HCT116 (cell line): ENCODE results near the gene PPP2R5A.

ENCODE experiments used
- ELF1 ChIP-seq: IDR thresholded peaks from 2 replicates; pipeline ENCODE4 v1.6.1; 2012; ENCODE audit warnings: low read depth, borderline replicate concordance
- EZH2 ChIP-seq: fragments of 200-600 bp; sonication (generic); IDR thresholded peaks from 2 replicates; pipeline ENCODE4 v1.6.1; 2017; ENCODE audit warnings: antibody characterized with exemption, mixed run types
- EZH2phosphoT487 ChIP-seq: fragments of 200-600 bp; IDR thresholded peaks from 2 replicates; pipeline ENCODE4 v1.6.1; 2018; ENCODE audit warnings: antibody characterized with exemption, borderline replicate concordance
- JUND ChIP-seq: IDR thresholded peaks from 2 replicates; pipeline ENCODE4 v1.6.1; 2012
- POLR2A ChIP-seq: IDR thresholded peaks from 2 replicates; pipeline ENCODE4 v1.7.0; 2011; ENCODE audit warnings: borderline replicate concordance; ENCODE audit not compliant: insufficient read depth, insufficient read length; ENCODE audit errors: extremely low read depth
- POLR2AphosphoS5 ChIP-seq: IDR thresholded peaks from 2 replicates; pipeline ENCODE4 v1.6.1; 2011; ENCODE audit warnings: mild to moderate bottlenecking, low read depth, low read length, moderate library complexity
- SIN3A ChIP-seq: IDR thresholded peaks from 2 replicates; pipeline ENCODE4 v1.6.1; 2012; ENCODE audit warnings: low read depth
- SP1 ChIP-seq: IDR thresholded peaks from 2 replicates; pipeline ENCODE4 v1.6.1; 2012; ENCODE audit warnings: low read depth
- TCF7L2 ChIP-seq: IDR thresholded peaks from 2 replicates; pipeline ENCODE4 v1.7.0; 2011; ENCODE audit warnings: borderline replicate concordance, inconsistent platforms; ENCODE audit not compliant: insufficient read depth, insufficient read length; ENCODE audit errors: extremely low read depth
- ZFX ChIP-seq: fragments of 450-650 bp; IDR thresholded peaks from 2 replicates; pipeline ENCODE4 v1.6.1; 2017
- TF ChIP-seq, protein P1 (sequence below), 3 experiments: fragments of 200-600 bp in 1 of 3; sonication (generic) in 1 of 3; IDR thresholded peaks in 2 of 3; conservative IDR thresholded peaks in 1 of 3; 2 replicates each; pipeline ENCODE4 v1.5.1; 2012 to 2017; ENCODE audit warnings: low read depth in 2 of 3, low read length in 2 of 3, antibody characterized with exemption in 1 of 3, borderline replicate concordance in 1 of 3, control low read depth in 1 of 3, mild to moderate bottlenecking in 1 of 3, mixed read lengths in 1 of 3, mixed run types in 1 of 3, moderate library complexity in 1 of 3; ENCODE audit not compliant: insufficient read depth in 1 of 3
- TF ChIP-seq, protein P2 (sequence below): IDR thresholded peaks from 2 replicates; pipeline ENCODE4 v1.6.1; 2012
- TF ChIP-seq, protein P3 (sequence below): IDR thresholded peaks from 2 replicates; pipeline ENCODE4 v1.6.1; 2012

DNA sequence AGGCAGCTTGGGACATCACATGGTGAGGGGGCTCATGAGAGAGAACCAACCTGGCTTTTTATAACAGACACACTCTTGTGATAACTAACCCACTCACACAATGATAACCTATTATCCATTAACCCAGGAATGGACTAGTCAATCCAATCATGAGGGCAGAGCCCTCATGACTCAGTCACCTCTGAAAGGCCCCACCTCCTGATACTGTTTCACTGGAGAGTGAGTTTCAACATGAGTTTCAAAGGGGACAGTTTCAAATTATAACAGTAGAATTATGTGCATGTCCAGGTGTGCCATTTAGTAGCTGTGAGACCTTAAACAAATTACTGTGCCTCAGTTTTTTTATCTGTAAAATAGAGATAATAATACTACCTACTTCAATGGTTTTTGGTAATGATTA is 47.6 kb upstream of the PPP2R5A start:
- TF ChIP-seq, protein P1, sequence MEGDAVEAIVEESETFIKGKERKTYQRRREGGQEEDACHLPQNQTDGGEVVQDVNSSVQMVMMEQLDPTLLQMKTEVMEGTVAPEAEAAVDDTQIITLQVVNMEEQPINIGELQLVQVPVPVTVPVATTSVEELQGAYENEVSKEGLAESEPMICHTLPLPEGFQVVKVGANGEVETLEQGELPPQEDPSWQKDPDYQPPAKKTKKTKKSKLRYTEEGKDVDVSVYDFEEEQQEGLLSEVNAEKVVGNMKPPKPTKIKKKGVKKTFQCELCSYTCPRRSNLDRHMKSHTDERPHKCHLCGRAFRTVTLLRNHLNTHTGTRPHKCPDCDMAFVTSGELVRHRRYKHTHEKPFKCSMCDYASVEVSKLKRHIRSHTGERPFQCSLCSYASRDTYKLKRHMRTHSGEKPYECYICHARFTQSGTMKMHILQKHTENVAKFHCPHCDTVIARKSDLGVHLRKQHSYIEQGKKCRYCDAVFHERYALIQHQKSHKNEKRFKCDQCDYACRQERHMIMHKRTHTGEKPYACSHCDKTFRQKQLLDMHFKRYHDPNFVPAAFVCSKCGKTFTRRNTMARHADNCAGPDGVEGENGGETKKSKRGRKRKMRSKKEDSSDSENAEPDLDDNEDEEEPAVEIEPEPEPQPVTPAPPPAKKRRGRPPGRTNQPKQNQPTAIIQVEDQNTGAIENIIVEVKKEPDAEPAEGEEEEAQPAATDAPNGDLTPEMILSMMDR (IDR thresholded peaks at IDR 0.05 in 2 of 3, conservative IDR thresholded peaks at IDR 0.05 in 1 of 3; ENCODE audit: borderline replicate concordance in 1 of 3, insufficient read depth in 1 of 3, low read depth in 2 of 3, low read length in 2 of 3): no peak
- TF ChIP-seq ELF1 (no peak), POLR2A (no peak), EZH2phosphoT487 (no peak), JUND (no peak), POLR2AphosphoS5 (no peak), SP1 (peak; percentile 33), SIN3A (no peak), ZFX (no peak), TCF7L2 (no peak), EZH2 (no peak)
- TF ChIP-seq, protein P2, sequence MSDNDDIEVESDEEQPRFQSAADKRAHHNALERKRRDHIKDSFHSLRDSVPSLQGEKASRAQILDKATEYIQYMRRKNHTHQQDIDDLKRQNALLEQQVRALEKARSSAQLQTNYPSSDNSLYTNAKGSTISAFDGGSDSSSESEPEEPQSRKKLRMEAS: no peak
- TF ChIP-seq, protein P3, sequence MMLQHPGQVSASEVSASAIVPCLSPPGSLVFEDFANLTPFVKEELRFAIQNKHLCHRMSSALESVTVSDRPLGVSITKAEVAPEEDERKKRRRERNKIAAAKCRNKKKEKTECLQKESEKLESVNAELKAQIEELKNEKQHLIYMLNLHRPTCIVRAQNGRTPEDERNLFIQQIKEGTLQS: no peak
